Psoas muscle (tissue), 8 donors: ENCODE measurements around the gene PRG2. TPM values are rescaled to one million over a fixed set of nuclear protein-coding genes. Genes with fewer than 3 reads are reported as not detected.

ENCODE experiments used
- ATAC-seq, 4 donors: fragments of 200-7000 bp; cut with Tn5 transposase; one replicate each; pipeline ENCODE4 v1.9.1; 2020; ENCODE audit warnings: moderate library complexity in 3 of 4, mild to moderate bottlenecking in 2 of 4
- DNase-seq, 2 donors: peaks; one replicate each; pipeline ENCODE4 v3.0.0-alpha.2; 2020
- H3K27ac ChIP-seq: fragments of 200-600 bp; one replicate; pipeline ENCODE4 v1.8.0; 2022
- H3K27me3 ChIP-seq, 3 donors: fragments of 200-600 bp in 1 of 3; one replicate each; pipeline versions ENCODE4 v1.6.1 to v1.8.0; 2013 to 2022; ENCODE audit warnings: low read length in 2 of 3, mild to moderate bottlenecking in 2 of 3, moderate library complexity in 1 of 3; ENCODE audit not compliant: insufficient read depth in 3 of 3
- H3K36me3 ChIP-seq, 2 donors: fragments of 200-600 bp in 1 of 2; one replicate each; pipeline versions ENCODE4 v1.6.1 to v1.8.0; 2013 to 2022; ENCODE audit warnings: low read depth in 1 of 2, mild to moderate bottlenecking in 1 of 2, moderate library complexity in 1 of 2; ENCODE audit not compliant: insufficient read depth in 1 of 2
- H3K4me1 ChIP-seq: fragments of 200-600 bp; one replicate; pipeline ENCODE4 v1.8.0; 2022
- H3K4me3 ChIP-seq: fragments of 200-600 bp; one replicate; pipeline ENCODE4 v1.8.0; 2022; ENCODE audit warnings: mild to moderate bottlenecking
- H3K9me3 ChIP-seq: fragments of 200-600 bp; one replicate; pipeline ENCODE4 v1.8.0; 2022
- WGBS, 3 donors: extraction: QIAGEN DNeasy Blood & Tissue Kit; methylation state at CpG; one replicate each; pipeline versions ENCODE4 v1.1.6 to v1.1.7; 2013; 5-methylcytosine and 5-hydroxymethylcytosine counted together
- intact Hi-C, 2 donors: fragments of 100-400 bp; cut with DNase I; formaldehyde crosslinking; loops; one replicate each; pipeline versions ENCODE4 v1.11.0 to v1.14.2; 2022
- polyA plus RNA-seq, 3 donors: library from polyadenylated mRNA; stranded (reverse); fragments of 200-250 nt; gene quantifications; one replicate each; pipeline ENCODE4 v1.2.3, GENCODE V29; 2013
- total RNA-seq, 4 donors: library from RNA; stranded (reverse); fragmentation: NEBNext Ultra II Directional in 2 of 4; extraction: Animal tissue kit (Norgen Biotek cat#: 25700) in 2 of 4; gene quantifications; one replicate each; pipeline versions ENCODE4 v1.2.1 to v1.2.4, GENCODE V29; 2021 to 2023
- TF ChIP-seq, protein P1 (sequence below): fragments of 200-600 bp; IDR thresholded peaks from one replicate; pipeline ENCODE4 v1.8.0; 2022; ENCODE audit warnings: antibody characterized with exemption
- donor health status: healthy with polysubstance abuse.
- donor health status: DM: no; HTN: no; CAD: no; lungs with moderate emphysema.
- donor health status: Bipolar disorder and iron deficiency.
- donor health status: healthy.
- donor health status: DM: yes; HTN: yes; CAD: no.
- donor health status: DM: no; HTN: no; CAD: no.
- donor health status: DM: no; HTN: no; CAD: no.
- donor health status: DM: yes; HTN: yes; CAD: no.

PRG2 gene
- total and polyA plus RNA-seq, 7 donors, result 0.25 TPM; not detected in 6

DNA sequence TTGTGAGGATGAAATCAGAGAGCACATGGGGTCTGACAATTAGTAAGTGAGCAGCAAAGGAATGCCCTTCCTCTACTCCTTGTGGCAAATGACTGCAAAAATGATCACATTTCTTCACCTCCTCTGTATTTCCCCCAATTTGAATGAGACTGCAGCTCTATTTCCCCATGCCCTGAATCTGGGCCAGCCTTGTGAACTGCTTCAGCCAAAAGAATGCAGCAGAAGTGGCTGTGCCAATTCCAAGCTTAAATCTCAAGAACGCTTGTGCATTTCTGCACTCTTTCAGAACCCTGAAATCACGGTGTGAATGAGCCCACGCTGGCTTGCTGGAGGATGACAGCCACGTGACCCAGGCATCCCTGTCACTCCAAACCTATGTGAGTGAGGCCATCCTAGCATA is 26.6 kb upstream of the PRG2 start:
- peak in 1 of 4 donors; percentile 43 for ATAC-seq
- no peak overlapping the region for H3K4me3 ChIP-seq
- 31 to 59% (median 45%) methylated on average over 4 of the region's 4 CpGs for WGBS, 3 donors
- H3K9me3 ChIP-seq, result no peaks in the 10 kb centered on the region
- H3K4me1 ChIP-seq, result no peaks in the 10 kb centered on the region
- TF ChIP-seq, protein P1, sequence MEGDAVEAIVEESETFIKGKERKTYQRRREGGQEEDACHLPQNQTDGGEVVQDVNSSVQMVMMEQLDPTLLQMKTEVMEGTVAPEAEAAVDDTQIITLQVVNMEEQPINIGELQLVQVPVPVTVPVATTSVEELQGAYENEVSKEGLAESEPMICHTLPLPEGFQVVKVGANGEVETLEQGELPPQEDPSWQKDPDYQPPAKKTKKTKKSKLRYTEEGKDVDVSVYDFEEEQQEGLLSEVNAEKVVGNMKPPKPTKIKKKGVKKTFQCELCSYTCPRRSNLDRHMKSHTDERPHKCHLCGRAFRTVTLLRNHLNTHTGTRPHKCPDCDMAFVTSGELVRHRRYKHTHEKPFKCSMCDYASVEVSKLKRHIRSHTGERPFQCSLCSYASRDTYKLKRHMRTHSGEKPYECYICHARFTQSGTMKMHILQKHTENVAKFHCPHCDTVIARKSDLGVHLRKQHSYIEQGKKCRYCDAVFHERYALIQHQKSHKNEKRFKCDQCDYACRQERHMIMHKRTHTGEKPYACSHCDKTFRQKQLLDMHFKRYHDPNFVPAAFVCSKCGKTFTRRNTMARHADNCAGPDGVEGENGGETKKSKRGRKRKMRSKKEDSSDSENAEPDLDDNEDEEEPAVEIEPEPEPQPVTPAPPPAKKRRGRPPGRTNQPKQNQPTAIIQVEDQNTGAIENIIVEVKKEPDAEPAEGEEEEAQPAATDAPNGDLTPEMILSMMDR, result no peak
- intact Hi-C loops, result no loop called here
- H3K27me3 ChIP-seq, result no peaks in the 10 kb centered on the region
- H3K27ac ChIP-seq, result no peak overlapping the region
- peak in 1 of 2 donors; percentile 61 for DNase-seq
- peaks cover 0 to 49% of the 10 kb centered on the region in 2 donors for H3K36me3 ChIP-seq

DNA sequence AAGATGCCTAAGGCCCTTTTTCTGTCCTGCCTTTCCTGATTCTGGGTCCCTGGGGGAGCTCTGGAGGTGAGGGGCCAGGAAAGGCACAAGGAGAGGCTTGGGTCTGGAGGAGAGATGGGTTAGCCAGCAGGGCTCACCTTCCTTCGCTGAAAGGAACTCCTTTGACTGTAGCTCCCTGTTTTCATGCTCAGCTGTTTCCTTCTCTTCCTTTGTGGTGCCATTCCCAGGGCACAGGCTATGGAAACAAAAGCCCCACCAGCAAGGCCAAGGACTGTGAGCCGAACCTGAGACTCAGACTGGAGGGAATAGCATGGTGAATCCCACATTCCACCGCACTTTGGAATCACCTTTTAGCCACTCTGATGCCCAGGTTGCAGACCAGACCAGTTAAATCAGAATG is 26.0 kb upstream of the PRG2 start:
- DNase-seq, result no peak
- Histone ChIP-seq H3K27ac (no peak overlapping the region), H3K4me3 (no peak overlapping the region), H3K36me3 (peaks cover 0 to 54% of the 10 kb centered on the region in 2 donors), H3K4me1 (no peaks in the 10 kb centered on the region), H3K9me3 (no peaks in the 10 kb centered on the region), H3K27me3 (no peaks in the 10 kb centered on the region)
- TF ChIP-seq, protein P1, result no peak
- no peak for ATAC-seq
- intact Hi-C loops, result no loop called here
- WGBS, 3 donors, result 89 to 90% (median 89%) methylated on average over 3 of the region's 3 CpGs

DNA sequence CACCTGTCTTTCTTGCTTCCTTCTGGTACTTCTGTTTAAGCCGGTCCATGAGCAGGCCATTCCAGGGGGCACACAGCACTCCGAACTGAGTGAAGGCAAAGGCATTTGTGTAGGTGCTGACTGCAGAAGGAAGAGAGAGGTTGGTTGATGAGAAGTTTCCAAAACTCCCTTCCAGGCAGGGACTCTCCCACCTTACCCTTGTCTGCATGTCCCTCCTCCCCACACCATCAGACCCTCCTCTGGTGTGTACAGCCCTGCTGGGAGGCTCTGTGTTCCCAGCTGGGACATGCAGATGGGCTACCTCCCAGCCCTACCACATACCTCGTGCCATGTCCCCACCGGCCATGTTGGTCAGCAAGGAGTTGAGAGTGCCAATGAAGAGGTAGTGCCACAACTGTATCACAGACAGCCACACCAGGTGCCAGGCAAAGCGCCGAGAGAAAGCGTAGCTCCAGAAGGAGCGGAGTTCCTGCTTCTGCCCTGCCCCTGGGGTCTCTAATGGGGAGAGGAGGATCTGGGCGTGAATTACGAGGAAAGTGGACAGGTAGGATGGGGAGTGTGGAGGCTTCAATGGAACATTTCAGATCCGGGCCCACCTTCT is 24.3 kb upstream of the PRG2 start:
- DNase-seq, result no peak
- Histone ChIP-seq H3K4me1 (no peaks in the 10 kb centered on the region), H3K36me3 (peaks cover 0 to 64% of the 10 kb centered on the region in 2 donors), H3K9me3 (no peaks in the 10 kb centered on the region), H3K27ac (no peak overlapping the region), H3K4me3 (no peak overlapping the region), H3K27me3 (no peaks in the 10 kb centered on the region)
- 91 to 98% (median 92%) methylated on average over 11 of the region's 11 CpGs for WGBS, 3 donors
- TF ChIP-seq, protein P1, result no peak
- intact Hi-C loops, result no loop called here
- no peak for ATAC-seq

DNA sequence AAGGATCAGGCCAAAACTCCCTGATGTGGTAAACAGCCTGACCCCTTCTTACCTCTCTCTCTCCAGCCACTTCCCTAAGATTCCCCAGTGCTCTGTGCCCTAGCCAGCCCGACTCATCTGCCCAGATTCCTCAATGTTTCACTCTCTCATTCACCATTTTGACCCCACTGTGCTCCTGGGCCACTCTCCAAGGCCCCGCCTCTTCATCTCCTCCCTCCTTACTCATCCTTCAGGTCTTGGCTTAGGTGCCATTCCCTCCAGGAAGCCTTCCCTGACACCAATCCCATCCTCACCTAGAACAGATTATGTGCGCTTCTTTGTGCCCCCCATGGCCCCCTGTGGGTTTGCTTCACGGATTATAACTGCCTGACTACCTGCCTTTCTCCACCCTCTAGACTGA is 23.2 kb upstream of the PRG2 start:
- TF ChIP-seq, protein P1, result no peak
- H3K4me1 ChIP-seq, result no peaks in the 10 kb centered on the region
- no peaks in the 10 kb centered on the region for H3K27me3 ChIP-seq
- H3K9me3 ChIP-seq, result no peaks in the 10 kb centered on the region
- ATAC-seq (no peak), DNase-seq (no peak)
- H3K36me3 ChIP-seq, result peaks cover 0 to 71% of the 10 kb centered on the region in 2 donors
- 90 to 97% (median 91%) methylated on average over 4 of the region's 4 CpGs for WGBS, 3 donors
- H3K27ac ChIP-seq, result no peak overlapping the region
- no peak overlapping the region for H3K4me3 ChIP-seq
- intact Hi-C loops, result no loop called here

DNA sequence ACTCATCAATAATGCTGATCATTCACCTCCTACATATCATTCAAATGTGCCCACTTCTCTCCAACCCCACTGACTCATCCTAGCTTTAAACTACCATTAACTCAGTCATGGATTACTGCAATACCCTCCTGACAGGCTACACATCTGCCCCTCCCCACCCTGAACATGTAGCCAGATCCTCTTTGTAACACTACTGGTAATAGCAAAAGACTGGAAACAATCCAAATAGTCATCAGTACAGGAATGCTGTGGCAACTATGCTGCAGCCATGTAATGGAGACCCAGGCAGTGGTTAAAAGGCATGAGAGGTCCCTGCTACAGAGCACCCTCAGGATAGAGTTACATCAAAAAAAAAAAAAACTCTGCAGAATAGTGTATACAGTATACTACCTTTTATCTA is 19.8 kb upstream of the PRG2 start:
- H3K4me1 ChIP-seq, result peaks cover 2% of the 10 kb centered on the region
- no peak overlapping the region for H3K4me3 ChIP-seq
- DNase-seq, result no peak
- no peaks in the 10 kb centered on the region for H3K27me3 ChIP-seq
- ATAC-seq, result peak in 2 of 4 donors; percentile 27 to 32
- peaks cover 0 to 59% of the 10 kb centered on the region in 2 donors for H3K36me3 ChIP-seq
- H3K9me3 ChIP-seq, result no peaks in the 10 kb centered on the region
- no peak overlapping the region for H3K27ac ChIP-seq
- TF ChIP-seq, protein P1, result no peak
- intact Hi-C loops, result no loop called here
